HCT116 (cell line): ENCODE measurements around the gene CYBB. TPM values are rescaled to one million over a fixed set of nuclear protein-coding genes. Genes with fewer than 3 reads are reported as not detected.

ENCODE experiments used
- ATAC-seq: fragments of 200-7000 bp; cut with Tn5 transposase; 2 replicates; pipeline ENCODE4 v1.9.1; 2020; ENCODE audit warnings: mild to moderate bottlenecking, moderate library complexity
- BruUV-seq: library from RNA; stranded (reverse); fragments of 400-500 nt; replicated peaks from 2 replicates; lab custom pipeline; 2021; lab: Mats Ljungman, UMichigan
- CTCF ChIA-PET: fragments of 300-600 bp; sonication (Branson Sonifier 250); formaldehyde crosslinking; loops from one replicate; lab custom pipeline; 2021; ENCODE audit warnings: antibody characterized with exemption; lab: Charles Lee
- POLR2A ChIA-PET: fragments of 300-600, 350-600 bp; sonication (Branson Sonifier 250); formaldehyde crosslinking; loops from one replicate; lab custom pipeline; 2021; ENCODE audit warnings: antibody characterized with exemption; lab: Charles Lee
- RAD21 ChIA-PET, 2 experiments: fragments of 300-600 bp; sonication (Branson Sonifier 250); formaldehyde crosslinking; loops; one replicate each; lab custom pipeline; 2023; ENCODE audit warnings: low total read pairs in 2 of 2; ENCODE audit not compliant: uncharacterized antibody in 2 of 2, unreplicated experiment in 2 of 2, low non-redundant PET in 1 of 2; lab: Charles Lee
- DNase-seq: peaks from one replicate; pipeline ENCODE4 v3.0.0-alpha.2; 2010; ENCODE audit warnings: low read depth, low spot score
- H2AFZ ChIP-seq: fragments of 200-600 bp; shearing (Covaris generic), sonication (generic); 2 replicates; pipeline ENCODE4 v1.6.1; 2017; ENCODE audit warnings: low read depth, mixed run types, mixed read lengths, antibody characterized with exemption, low read length; ENCODE audit not compliant: poor library complexity, severe bottlenecking
- H3K27ac ChIP-seq: 2 replicates; pipeline ENCODE4 v1.5.1; 2012; ENCODE audit warnings: low read depth, low read length
- H3K27me3 ChIP-seq: fragments of 200-600 bp; sonication (generic); 2 replicates; pipeline ENCODE4 v1.6.1; 2016; ENCODE audit warnings: mixed run types, low read length, mixed read lengths; ENCODE audit not compliant: insufficient read depth
- H3K36me3 ChIP-seq, 2 experiments: fragments of 200-500 bp in 1 of 2; fragments of 200-600 bp in 1 of 2; sonication (Bioruptor generic) in 1 of 2; sonication (generic) in 1 of 2; 2 replicates each; pipeline versions ENCODE4 v1.5.1 to v1.6.1; 2014 to 2016; ENCODE audit warnings: low read length in 2 of 2, inconsistent platforms in 1 of 2, mixed read lengths in 1 of 2, mixed run types in 1 of 2; ENCODE audit not compliant: insufficient read depth in 2 of 2, control insufficient read depth in 1 of 2
- H3K4me1 ChIP-seq, 2 experiments: fragments of 200-600 bp in 1 of 2; sonication (generic) in 1 of 2; 2 replicates each; pipeline versions ENCODE4 v1.5.1 to v1.6.1; 2012 to 2017; ENCODE audit warnings: low read length in 2 of 2, inconsistent platforms in 1 of 2, mild to moderate bottlenecking in 1 of 2, mixed read lengths in 1 of 2, mixed run types in 1 of 2, moderate library complexity in 1 of 2; ENCODE audit not compliant: insufficient read depth in 2 of 2, control insufficient read depth in 1 of 2
- H3K4me2 ChIP-seq: fragments of 200-600 bp; sonication (generic); 2 replicates; pipeline ENCODE4 v1.6.1; 2017; ENCODE audit warnings: mixed run types, low read length, mixed read lengths
- H3K4me3 ChIP-seq, 2 experiments: fragments of 200-600 bp in 1 of 2; sonication (generic) in 1 of 2; replicated peaks in 1 of 2; 2 replicates each; pipeline ENCODE4 v1.5.1; 2011 to 2016; ENCODE audit warnings: low read length in 2 of 2, control low read depth in 1 of 2, low read depth in 1 of 2, mild to moderate bottlenecking in 1 of 2, mixed read lengths in 1 of 2, mixed run types in 1 of 2
- H3K79me2 ChIP-seq: fragments of 200-600 bp; sonication (generic); 2 replicates; pipeline ENCODE4 v1.6.1; 2017; ENCODE audit warnings: mild to moderate bottlenecking, mixed run types, low read length, moderate library complexity, mixed read lengths; ENCODE audit not compliant: insufficient read depth
- H3K9ac ChIP-seq: fragments of 200-600 bp; sonication (generic); 2 replicates; pipeline ENCODE4 v1.6.1; 2016; ENCODE audit warnings: low read length, mixed read lengths
- H3K9me2 ChIP-seq: fragments of 200-600 bp; sonication (generic), shearing (Covaris generic); 2 replicates; pipeline ENCODE4 v1.6.1; 2017; ENCODE audit warnings: mixed run types, mild to moderate bottlenecking, moderate library complexity; ENCODE audit not compliant: insufficient read depth
- H3K9me3 ChIP-seq, 2 experiments: fragments of 200-500 bp in 1 of 2; fragments of 200-600 bp in 1 of 2; sonication (Bioruptor generic) in 1 of 2; sonication (generic) in 1 of 2; 2 replicates each; pipeline ENCODE4 v1.6.1; 2014 to 2017; ENCODE audit warnings: low read length in 2 of 2, mixed read lengths in 2 of 2, inconsistent platforms in 1 of 2, low read depth in 1 of 2, mild to moderate bottlenecking in 1 of 2, mixed run types in 1 of 2, moderate library complexity in 1 of 2; ENCODE audit not compliant: control insufficient read depth in 1 of 2, insufficient read depth in 1 of 2
- H4K20me1 ChIP-seq: fragments of 200-600 bp; sonication (generic), shearing (Covaris generic); 2 replicates; pipeline ENCODE4 v1.6.1; 2017; ENCODE audit warnings: mixed run types, mild to moderate bottlenecking, moderate library complexity; ENCODE audit not compliant: insufficient read depth
- CBX3 ChIP-seq: IDR thresholded peaks from 2 replicates; pipeline ENCODE4 v1.6.1; 2012; ENCODE audit warnings: low read depth
- CTCF ChIP-seq, 3 experiments: fragments of 200-600 bp in 1 of 3; sonication (generic) in 1 of 3; IDR thresholded peaks in 2 of 3; conservative IDR thresholded peaks in 1 of 3; 2 replicates each; pipeline ENCODE4 v1.5.1; 2012 to 2017; ENCODE audit warnings: low read depth in 2 of 3, low read length in 2 of 3, antibody characterized with exemption in 1 of 3, borderline replicate concordance in 1 of 3, control low read depth in 1 of 3, mild to moderate bottlenecking in 1 of 3, mixed read lengths in 1 of 3, mixed run types in 1 of 3, moderate library complexity in 1 of 3; ENCODE audit not compliant: insufficient read depth in 1 of 3
- EGR1 ChIP-seq: IDR thresholded peaks from 2 replicates; pipeline ENCODE4 v1.6.1; 2012; ENCODE audit warnings: low read depth
- EZH2phosphoT487 ChIP-seq: fragments of 200-600 bp; IDR thresholded peaks from 2 replicates; pipeline ENCODE4 v1.6.1; 2018; ENCODE audit warnings: antibody characterized with exemption, borderline replicate concordance
- FOSL1 ChIP-seq: IDR thresholded peaks from 2 replicates; pipeline ENCODE4 v1.6.1; 2012; ENCODE audit warnings: low read depth
- JUND ChIP-seq: IDR thresholded peaks from 2 replicates; pipeline ENCODE4 v1.6.1; 2012
- MAX ChIP-seq: IDR thresholded peaks from 2 replicates; pipeline ENCODE4 v1.6.1; 2012
- POLR2A ChIP-seq: IDR thresholded peaks from 2 replicates; pipeline ENCODE4 v1.7.0; 2011; ENCODE audit warnings: borderline replicate concordance; ENCODE audit not compliant: insufficient read depth, insufficient read length; ENCODE audit errors: extremely low read depth
- SIN3A ChIP-seq: IDR thresholded peaks from 2 replicates; pipeline ENCODE4 v1.6.1; 2012; ENCODE audit warnings: low read depth
- SRF ChIP-seq: IDR thresholded peaks from 2 replicates; pipeline ENCODE4 v1.6.1; 2012; ENCODE audit warnings: low read depth
- YY1 ChIP-seq: IDR thresholded peaks from 2 replicates; pipeline ENCODE4 v1.6.1; 2011; ENCODE audit warnings: low read length, low read depth, moderate library complexity, mild to moderate bottlenecking; ENCODE audit not compliant: insufficient replicate concordance; ENCODE audit errors: extremely low read depth
- intact Hi-C: fragments of 100-400 bp; cut with micrococcal nuclease; formaldehyde crosslinking; loops from 2 replicates; pipeline ENCODE4 v1.10.0; 2022
- total RNA-seq: library from RNA; stranded (reverse); gene quantifications from one replicate; pipeline ENCODE4 v1.2.1, GENCODE V29; 2021; ENCODE audit not compliant: unreplicated experiment
- TF ChIP-seq, protein P1 (sequence below): IDR thresholded peaks from 2 replicates; pipeline ENCODE4 v1.6.1; 2011; ENCODE audit warnings: mild to moderate bottlenecking, low read length, moderate library complexity; ENCODE audit not compliant: insufficient replicate concordance; ENCODE audit errors: extremely low read depth
- TF ChIP-seq, protein P2 (sequence below): IDR thresholded peaks from 2 replicates; pipeline ENCODE4 v1.6.1; 2012
- TF ChIP-seq, protein P3 (sequence below): IDR thresholded peaks from 2 replicates; pipeline ENCODE4 v1.6.1; 2012; ENCODE audit warnings: low read depth

CYBB gene
- total RNA-seq, 1 experiment from 2014 or later: 0.59 TPM

GRCh38 chrX:37763400-37763799 is 16.5 kb upstream of the CYBB start:
- no peak overlapping the region for H2AFZ ChIP-seq
- no peak overlapping the region for H3K27ac ChIP-seq
- ChIA-PET CTCF (interaction anchor here (0.5 kb wide), 1 partner anchor 303 kb away, joined by 4 read pairs; no protein-coding TSS in a partner anchor), POLR2A (no interaction called here), RAD21 (no interaction called here)
- no peak overlapping the region for H3K4me2 ChIP-seq
- no peaks in the 10 kb centered on the region for H3K79me2 ChIP-seq
- no peak for DNase-seq
- ATAC-seq: no peak
- intact Hi-C loops: no loop called here
- no TSS peak for BruUV-seq
- no peak overlapping the region for H3K9ac ChIP-seq
- no peaks in the 10 kb centered on the region for H3K36me3 ChIP-seq
- no peak overlapping the region for H3K4me3 ChIP-seq
- no peaks in the 10 kb centered on the region for H3K4me1 ChIP-seq
- no peaks in the 10 kb centered on the region for H3K27me3 ChIP-seq
- H4K20me1 ChIP-seq: no peaks in the 10 kb centered on the region
- H3K9me3 ChIP-seq: no peaks in the 10 kb centered on the region
- no peaks in the 10 kb centered on the region for H3K9me2 ChIP-seq
- TF ChIP-seq SIN3A (no peak), YY1 (no peak), FOSL1 (no peak), MAX (no peak), EZH2phosphoT487 (no peak), CBX3 (no peak), EGR1 (no peak), POLR2A (no peak), SRF (no peak), JUND (no peak), CTCF (IDR thresholded peaks at IDR 0.05 in 2 of 3, conservative IDR thresholded peaks at IDR 0.05 in 1 of 3; ENCODE audit: borderline replicate concordance in 1 of 3, insufficient read depth in 1 of 3, low read depth in 2 of 3, low read length in 2 of 3) (no peak)
- TF ChIP-seq, protein P1, sequence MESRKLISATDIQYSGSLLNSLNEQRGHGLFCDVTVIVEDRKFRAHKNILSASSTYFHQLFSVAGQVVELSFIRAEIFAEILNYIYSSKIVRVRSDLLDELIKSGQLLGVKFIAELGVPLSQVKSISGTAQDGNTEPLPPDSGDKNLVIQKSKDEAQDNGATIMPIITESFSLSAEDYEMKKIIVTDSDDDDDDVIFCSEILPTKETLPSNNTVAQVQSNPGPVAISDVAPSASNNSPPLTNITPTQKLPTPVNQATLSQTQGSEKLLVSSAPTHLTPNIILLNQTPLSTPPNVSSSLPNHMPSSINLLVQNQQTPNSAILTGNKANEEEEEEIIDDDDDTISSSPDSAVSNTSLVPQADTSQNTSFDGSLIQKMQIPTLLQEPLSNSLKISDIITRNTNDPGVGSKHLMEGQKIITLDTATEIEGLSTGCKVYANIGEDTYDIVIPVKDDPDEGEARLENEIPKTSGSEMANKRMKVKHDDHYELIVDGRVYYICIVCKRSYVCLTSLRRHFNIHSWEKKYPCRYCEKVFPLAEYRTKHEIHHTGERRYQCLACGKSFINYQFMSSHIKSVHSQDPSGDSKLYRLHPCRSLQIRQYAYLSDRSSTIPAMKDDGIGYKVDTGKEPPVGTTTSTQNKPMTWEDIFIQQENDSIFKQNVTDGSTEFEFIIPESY: no peak
- TF ChIP-seq, protein P2, sequence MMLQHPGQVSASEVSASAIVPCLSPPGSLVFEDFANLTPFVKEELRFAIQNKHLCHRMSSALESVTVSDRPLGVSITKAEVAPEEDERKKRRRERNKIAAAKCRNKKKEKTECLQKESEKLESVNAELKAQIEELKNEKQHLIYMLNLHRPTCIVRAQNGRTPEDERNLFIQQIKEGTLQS: no peak
- TF ChIP-seq, protein P3, sequence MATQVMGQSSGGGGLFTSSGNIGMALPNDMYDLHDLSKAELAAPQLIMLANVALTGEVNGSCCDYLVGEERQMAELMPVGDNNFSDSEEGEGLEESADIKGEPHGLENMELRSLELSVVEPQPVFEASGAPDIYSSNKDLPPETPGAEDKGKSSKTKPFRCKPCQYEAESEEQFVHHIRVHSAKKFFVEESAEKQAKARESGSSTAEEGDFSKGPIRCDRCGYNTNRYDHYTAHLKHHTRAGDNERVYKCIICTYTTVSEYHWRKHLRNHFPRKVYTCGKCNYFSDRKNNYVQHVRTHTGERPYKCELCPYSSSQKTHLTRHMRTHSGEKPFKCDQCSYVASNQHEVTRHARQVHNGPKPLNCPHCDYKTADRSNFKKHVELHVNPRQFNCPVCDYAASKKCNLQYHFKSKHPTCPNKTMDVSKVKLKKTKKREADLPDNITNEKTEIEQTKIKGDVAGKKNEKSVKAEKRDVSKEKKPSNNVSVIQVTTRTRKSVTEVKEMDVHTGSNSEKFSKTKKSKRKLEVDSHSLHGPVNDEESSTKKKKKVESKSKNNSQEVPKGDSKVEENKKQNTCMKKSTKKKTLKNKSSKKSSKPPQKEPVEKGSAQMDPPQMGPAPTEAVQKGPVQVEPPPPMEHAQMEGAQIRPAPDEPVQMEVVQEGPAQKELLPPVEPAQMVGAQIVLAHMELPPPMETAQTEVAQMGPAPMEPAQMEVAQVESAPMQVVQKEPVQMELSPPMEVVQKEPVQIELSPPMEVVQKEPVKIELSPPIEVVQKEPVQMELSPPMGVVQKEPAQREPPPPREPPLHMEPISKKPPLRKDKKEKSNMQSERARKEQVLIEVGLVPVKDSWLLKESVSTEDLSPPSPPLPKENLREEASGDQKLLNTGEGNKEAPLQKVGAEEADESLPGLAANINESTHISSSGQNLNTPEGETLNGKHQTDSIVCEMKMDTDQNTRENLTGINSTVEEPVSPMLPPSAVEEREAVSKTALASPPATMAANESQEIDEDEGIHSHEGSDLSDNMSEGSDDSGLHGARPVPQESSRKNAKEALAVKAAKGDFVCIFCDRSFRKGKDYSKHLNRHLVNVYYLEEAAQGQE: no peak
